Measurements from ENCODE around the gene FAM53B. TPM values are rescaled to one million over a fixed set of nuclear protein-coding genes. Genes with fewer than 3 reads are reported as not detected.

Gene FAM53B
- polyA plus RNA-seq, 1 experiment, result 3.9 TPM

DNA sequence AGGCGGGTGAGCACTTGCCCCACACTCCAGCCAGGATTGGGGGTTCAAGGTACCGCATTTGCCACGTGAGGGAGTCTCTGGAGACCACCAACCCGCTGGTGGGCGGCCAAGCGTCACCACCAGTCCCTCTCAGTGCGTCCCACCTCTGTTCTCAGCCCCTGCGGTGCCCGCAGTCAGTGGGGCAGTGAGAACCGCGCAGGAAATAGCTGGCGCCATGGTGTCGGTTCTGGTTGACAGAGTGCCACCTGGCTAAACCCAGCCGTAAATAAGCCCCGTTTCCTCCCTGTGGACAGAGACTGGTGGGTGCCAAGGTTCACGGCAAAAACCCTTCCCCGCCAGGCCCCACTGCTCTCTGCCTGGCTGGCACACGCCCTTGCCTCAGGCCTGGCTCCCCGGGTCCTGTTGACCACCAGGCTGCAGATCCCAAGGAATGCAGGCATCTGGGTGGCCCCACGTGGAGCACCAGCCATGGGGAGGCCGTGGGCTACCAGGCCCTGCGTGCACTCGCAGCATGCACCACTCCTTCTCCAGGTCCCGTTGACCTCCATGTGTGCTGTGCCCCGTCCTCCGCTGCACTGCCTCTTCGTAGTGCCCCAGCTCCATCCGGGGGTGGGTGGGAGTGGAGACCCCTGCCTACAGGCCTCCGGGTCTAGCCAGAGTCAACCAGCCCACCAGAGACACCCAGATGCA, 142.6 kb downstream of the FAM53B start:
- Histone ChIP-seq H3K4me3 (ENCODE audit: low read depth, low read length) (no peak overlapping the region), H3K27me3 (ENCODE audit: control insufficient read depth, insufficient read depth, low read length) (no peaks in the 10 kb centered on the region), H3K36me3 (ENCODE audit: control insufficient read depth, insufficient read depth, low read length) (no peaks in the 10 kb centered on the region)
- no peak for TF ChIP-seq CTCF (IDR thresholded peaks at IDR 0.05; ENCODE audit: insufficient read depth, low read depth, low read length)
- ChIA-PET POLR2A (no interaction called here), CTCF (no interaction called here)
- no peak for DNase-seq (ENCODE audit: low read depth)

DNA sequence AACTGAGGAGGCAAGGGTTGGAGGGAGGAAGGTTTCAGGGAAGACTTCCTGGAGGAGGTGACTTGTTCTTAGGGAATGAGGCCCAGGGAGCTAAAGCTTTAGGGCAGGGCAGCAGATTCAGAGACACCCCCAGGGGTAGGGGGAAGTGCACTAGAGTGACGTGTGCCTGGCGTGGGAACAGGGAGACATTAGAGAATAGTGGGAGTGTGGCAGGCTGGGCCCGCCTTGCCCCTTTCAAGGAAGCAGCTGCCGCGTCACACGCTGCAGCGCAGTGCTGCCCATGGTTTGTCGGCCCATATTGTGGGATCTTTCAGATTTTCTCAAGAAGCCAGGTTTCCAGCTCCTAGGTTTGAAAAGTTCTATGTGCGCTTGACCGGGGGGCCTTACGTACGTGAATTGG, 143.2 kb downstream of the FAM53B start:
- no peak for TF ChIP-seq CTCF (IDR thresholded peaks at IDR 0.05; ENCODE audit: insufficient read depth, low read depth, low read length)
- POLR2A ChIA-PET, result no interaction called here
- CTCF ChIA-PET, result interaction anchor here (1.0 kb wide), 1 partner anchor 26 kb away, joined by 3 read pairs; no protein-coding TSS in a partner anchor
- H3K4me3 ChIP-seq (ENCODE audit: low read depth, low read length), result no peak overlapping the region
- H3K36me3 ChIP-seq (ENCODE audit: control insufficient read depth, insufficient read depth, low read length), result no peaks in the 10 kb centered on the region
- DNase-seq (ENCODE audit: low read depth), result no peak
- H3K27me3 ChIP-seq (ENCODE audit: control insufficient read depth, insufficient read depth, low read length), result no peaks in the 10 kb centered on the region

GRCh38 chr10:124600051-124600880, 143.9 kb downstream of the FAM53B start:
- POLR2A ChIA-PET, result no interaction called here
- TF ChIP-seq CTCF (IDR thresholded peaks at IDR 0.05; ENCODE audit: insufficient read depth, low read depth, low read length), result no peak
- H3K4me3 ChIP-seq (ENCODE audit: low read depth, low read length), result no peak overlapping the region
- DNase-seq (ENCODE audit: low read depth), result no peak
- H3K27me3 ChIP-seq (ENCODE audit: control insufficient read depth, insufficient read depth, low read length), result no peaks in the 10 kb centered on the region
- H3K36me3 ChIP-seq (ENCODE audit: control insufficient read depth, insufficient read depth, low read length), result no peaks in the 10 kb centered on the region
- CTCF ChIA-PET, result interaction anchor here (1.0 kb wide), 1 partner anchor 25 kb away, joined by 3 read pairs; no protein-coding TSS in a partner anchor

- no peak for TF ChIP-seq CTCF (IDR thresholded peaks at IDR 0.05; ENCODE audit: insufficient read depth, low read depth, low read length)
- Histone ChIP-seq H3K27me3 (ENCODE audit: control insufficient read depth, insufficient read depth, low read length) (no peaks in the 10 kb centered on the region), H3K4me3 (ENCODE audit: low read depth, low read length) (no peak overlapping the region), H3K36me3 (ENCODE audit: control insufficient read depth, insufficient read depth, low read length) (no peaks in the 10 kb centered on the region)
- ChIA-PET CTCF (no interaction called here), POLR2A (no interaction called here)
- DNase-seq (ENCODE audit: low read depth), result no peak
These were observed 144.6 kb downstream of the FAM53B start for GRCh38 chr10:124599588-124600050.

DNA sequence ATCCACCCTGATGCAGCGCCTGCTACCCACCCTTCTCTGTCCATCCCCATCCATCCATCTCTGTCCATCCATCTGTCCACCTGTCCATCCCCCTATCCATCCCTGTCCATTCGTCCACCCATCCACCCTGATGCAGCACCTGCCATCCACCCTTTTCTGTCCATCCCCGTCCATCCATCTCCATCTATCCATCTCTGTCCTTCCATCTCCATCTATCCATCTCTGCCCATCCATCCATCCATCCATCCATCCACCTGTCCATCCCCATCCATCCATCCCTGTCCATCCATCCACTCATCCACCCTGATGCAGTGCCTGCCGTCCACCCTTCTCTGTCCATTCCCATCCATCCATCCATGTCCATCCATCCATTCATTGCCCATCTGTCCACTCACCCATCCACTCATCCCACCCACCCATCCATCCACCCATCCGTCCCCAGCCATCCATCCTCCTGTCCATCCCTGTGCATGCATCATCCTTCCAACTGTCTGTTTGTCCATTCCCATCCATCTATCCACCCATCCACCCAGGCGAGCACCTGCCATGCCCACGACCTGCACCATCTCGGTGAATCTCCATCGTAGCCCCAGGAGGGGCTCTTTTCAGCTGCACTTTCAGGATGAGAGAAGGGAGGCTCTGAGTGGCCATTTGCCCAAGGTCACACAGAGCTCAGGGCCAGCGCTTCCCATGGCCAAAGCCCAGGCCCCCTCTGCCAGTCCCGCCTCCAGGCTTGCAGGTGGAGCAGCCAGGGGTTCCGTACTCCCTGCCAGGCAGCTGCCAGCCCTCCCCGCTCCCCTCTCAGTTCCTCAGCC, 145.2 kb downstream of the FAM53B start:
- no peaks in the 10 kb centered on the region for H3K36me3 ChIP-seq (ENCODE audit: control insufficient read depth, insufficient read depth, low read length)
- no peak for TF ChIP-seq CTCF (IDR thresholded peaks at IDR 0.05; ENCODE audit: insufficient read depth, low read depth, low read length)
- H3K4me3 ChIP-seq (ENCODE audit: low read depth, low read length), result no peak overlapping the region
- no peaks in the 10 kb centered on the region for H3K27me3 ChIP-seq (ENCODE audit: control insufficient read depth, insufficient read depth, low read length)
- ChIA-PET POLR2A (no interaction called here), CTCF (no interaction called here)
- no peak for DNase-seq (ENCODE audit: low read depth)

Data from BJ (cell line).